ENCODE data around the gene C3. TPM values are rescaled to one million over a fixed set of nuclear protein-coding genes. Genes with fewer than 3 reads are reported as not detected.

Gene C3
- total and polyA plus RNA-seq, 7 donors, result 37.7 to 120 (median 88.4) TPM

DNA sequence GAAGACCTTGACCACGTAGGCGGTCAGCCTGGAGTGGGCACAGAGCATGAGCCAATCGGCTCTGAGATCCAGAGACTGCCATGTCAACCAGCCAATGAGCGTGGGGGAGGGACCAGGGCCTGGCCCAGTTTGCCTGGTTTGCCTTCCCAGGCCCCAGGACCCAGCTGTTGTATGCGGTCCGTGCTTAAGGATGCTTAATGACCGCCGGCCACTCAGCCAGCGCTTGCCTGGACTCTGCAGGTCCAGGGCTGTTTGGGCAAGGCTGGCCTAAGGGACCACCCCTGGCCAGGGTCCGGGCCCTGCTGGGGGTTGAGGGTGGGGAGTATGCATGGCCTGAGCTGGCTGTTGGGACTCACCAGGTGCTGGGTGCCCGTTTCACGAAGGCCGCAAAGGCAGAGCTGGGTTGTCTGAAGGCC is 27.4 kb downstream of the C3 start:
- Histone ChIP-seq H3K27me3 (ENCODE audit: insufficient read depth in 3 of 3, low read length in 2 of 3) (peaks cover 0 to 8% (median 0%) of the 10 kb centered on the region in 3 donors), H3K36me3 (ENCODE audit: insufficient read depth in 1 of 2, low read depth in 1 of 2) (no peaks in the 10 kb centered on the region), H3K4me1 (no peaks in the 10 kb centered on the region), H3K9me3 (no peaks in the 10 kb centered on the region), H3K4me3 (no peak overlapping the region), H3K27ac (no peak overlapping the region)
- WGBS, 3 donors, result 77 to 86% (median 85%) methylated on average over 12 to 13 of the region's 13 CpGs
- TF ChIP-seq, protein P1, sequence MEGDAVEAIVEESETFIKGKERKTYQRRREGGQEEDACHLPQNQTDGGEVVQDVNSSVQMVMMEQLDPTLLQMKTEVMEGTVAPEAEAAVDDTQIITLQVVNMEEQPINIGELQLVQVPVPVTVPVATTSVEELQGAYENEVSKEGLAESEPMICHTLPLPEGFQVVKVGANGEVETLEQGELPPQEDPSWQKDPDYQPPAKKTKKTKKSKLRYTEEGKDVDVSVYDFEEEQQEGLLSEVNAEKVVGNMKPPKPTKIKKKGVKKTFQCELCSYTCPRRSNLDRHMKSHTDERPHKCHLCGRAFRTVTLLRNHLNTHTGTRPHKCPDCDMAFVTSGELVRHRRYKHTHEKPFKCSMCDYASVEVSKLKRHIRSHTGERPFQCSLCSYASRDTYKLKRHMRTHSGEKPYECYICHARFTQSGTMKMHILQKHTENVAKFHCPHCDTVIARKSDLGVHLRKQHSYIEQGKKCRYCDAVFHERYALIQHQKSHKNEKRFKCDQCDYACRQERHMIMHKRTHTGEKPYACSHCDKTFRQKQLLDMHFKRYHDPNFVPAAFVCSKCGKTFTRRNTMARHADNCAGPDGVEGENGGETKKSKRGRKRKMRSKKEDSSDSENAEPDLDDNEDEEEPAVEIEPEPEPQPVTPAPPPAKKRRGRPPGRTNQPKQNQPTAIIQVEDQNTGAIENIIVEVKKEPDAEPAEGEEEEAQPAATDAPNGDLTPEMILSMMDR (IDR thresholded peaks at IDR 0.05), result no peak
- DNase-seq (no peak), ATAC-seq (no peak)
- intact Hi-C loops (cut with DNase I), result no loop called here

GRCh38 chr19:6692027-6692426 is 28.4 kb downstream of the C3 start:
- DNase-seq (no peak), ATAC-seq (no peak)
- peaks cover 0 to 8% (median 0%) of the 10 kb centered on the region in 3 donors for H3K27me3 ChIP-seq (ENCODE audit: insufficient read depth in 3 of 3, low read length in 2 of 3)
- no peak overlapping the region for H3K27ac ChIP-seq
- no peaks in the 10 kb centered on the region for H3K36me3 ChIP-seq (ENCODE audit: insufficient read depth in 1 of 2, low read depth in 1 of 2)
- WGBS, 3 donors, result 80 to 87% (median 83%) methylated on average over 10 of the region's 10 CpGs
- H3K4me1 ChIP-seq, result no peaks in the 10 kb centered on the region
- H3K9me3 ChIP-seq, result no peaks in the 10 kb centered on the region
- TF ChIP-seq, protein P1 (IDR thresholded peaks at IDR 0.05), result no peak
- intact Hi-C loops (cut with DNase I), result no loop called here
- no peak overlapping the region for H3K4me3 ChIP-seq

DNA sequence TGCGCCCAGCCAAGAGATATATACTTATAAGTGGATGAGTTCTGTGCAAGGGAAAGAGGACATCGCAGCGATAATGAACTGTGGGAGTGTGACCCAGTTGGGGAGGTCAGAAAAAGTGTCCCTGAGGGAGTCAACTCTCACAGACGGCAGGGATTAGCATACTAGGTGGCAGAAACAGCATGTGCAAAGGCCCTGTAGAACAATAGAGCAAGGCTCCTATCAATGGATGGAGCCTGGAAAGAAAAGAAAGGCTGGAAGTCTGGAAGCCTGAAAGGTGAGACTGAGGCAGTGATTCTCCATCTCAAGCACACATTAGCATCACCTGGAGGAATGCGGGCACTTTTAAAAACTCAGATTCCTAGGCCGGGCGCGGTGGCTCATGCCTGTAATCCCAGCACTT is 29.1 kb downstream of the C3 start:
- intact Hi-C loops (cut with DNase I), result no loop called here
- H3K27me3 ChIP-seq (ENCODE audit: insufficient read depth in 3 of 3, low read length in 2 of 3), result peaks cover 0 to 8% (median 0%) of the 10 kb centered on the region in 3 donors
- DNase-seq (no peak), ATAC-seq (no peak)
- TF ChIP-seq, protein P1 (IDR thresholded peaks at IDR 0.05), result no peak
- no peaks in the 10 kb centered on the region for H3K36me3 ChIP-seq (ENCODE audit: insufficient read depth in 1 of 2, low read depth in 1 of 2)
- no peaks in the 10 kb centered on the region for H3K4me1 ChIP-seq
- no peak overlapping the region for H3K27ac ChIP-seq
- 89 to 91% (median 89%) methylated on average over 8 of the region's 8 CpGs for WGBS, 3 donors
- no peak overlapping the region for H3K4me3 ChIP-seq
- no peaks in the 10 kb centered on the region for H3K9me3 ChIP-seq

DNA sequence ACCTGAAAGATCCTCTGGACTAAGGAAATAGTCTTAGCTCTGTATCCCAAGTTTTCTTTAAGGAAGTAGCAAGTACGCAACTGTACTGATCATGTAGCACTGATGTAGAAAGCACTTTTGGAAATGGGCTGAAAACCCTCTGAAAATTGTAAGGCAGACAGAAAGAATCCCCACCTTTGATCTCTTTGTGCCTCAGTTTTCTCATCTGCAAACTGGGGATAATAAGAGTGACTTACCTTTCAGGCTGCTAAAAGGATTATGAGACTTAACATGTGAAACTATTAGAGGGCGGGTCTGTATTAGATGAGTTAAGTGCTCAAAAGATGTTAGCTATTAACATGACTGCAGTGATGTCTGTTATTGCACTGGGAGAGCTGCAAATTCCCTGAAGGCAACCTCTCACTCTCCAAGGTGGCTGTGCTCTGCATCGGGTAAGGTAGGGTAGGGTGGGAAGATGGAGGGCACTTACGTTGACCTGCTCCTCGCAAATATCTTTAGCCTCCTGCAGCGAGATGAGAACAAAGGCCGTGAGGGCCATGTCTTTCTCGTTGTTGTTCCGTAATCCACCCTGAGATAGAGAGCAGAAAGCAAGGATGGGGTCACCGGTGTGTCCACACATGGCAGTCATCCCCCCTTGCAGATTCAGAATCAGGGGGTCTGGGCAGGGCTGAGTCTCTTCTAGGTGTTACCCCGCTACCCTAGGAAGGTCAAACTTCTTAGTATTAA is 30.1 kb downstream of the C3 start:
- no peaks in the 10 kb centered on the region for H3K36me3 ChIP-seq (ENCODE audit: insufficient read depth in 1 of 2, low read depth in 1 of 2)
- DNase-seq (no peak), ATAC-seq (no peak)
- H3K9me3 ChIP-seq, result no peaks in the 10 kb centered on the region
- H3K4me3 ChIP-seq, result no peak overlapping the region
- H3K4me1 ChIP-seq, result no peaks in the 10 kb centered on the region
- 75 to 79% (median 78%) methylated on average over 11 of the region's 11 CpGs for WGBS, 3 donors
- peaks cover 0 to 8% (median 0%) of the 10 kb centered on the region in 3 donors for H3K27me3 ChIP-seq (ENCODE audit: insufficient read depth in 3 of 3, low read length in 2 of 3)
- TF ChIP-seq, protein P1 (IDR thresholded peaks at IDR 0.05), result no peak
- no peak overlapping the region for H3K27ac ChIP-seq
- intact Hi-C loops (cut with DNase I), result no loop called here

DNA sequence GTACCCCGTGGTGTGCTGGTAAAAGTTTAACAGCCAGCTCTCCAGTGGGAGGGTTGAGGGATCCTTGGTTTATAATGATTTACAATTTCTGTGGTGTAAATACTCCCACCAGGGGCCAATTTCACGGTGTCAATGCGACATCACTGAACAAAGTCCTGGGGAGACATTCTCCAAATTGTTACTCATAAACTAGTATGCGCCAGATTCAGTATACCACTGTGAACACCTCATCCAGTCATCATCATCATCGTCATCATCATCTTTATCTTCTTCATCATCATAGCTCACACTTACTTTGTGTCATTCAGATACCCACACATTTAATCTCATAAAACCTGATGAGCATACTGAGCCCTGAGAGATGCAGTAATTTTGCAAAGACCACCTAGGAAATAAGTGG is 33.3 kb downstream of the C3 start:
- TF ChIP-seq, protein P1 (IDR thresholded peaks at IDR 0.05), result no peak
- Histone ChIP-seq H3K4me1 (no peaks in the 10 kb centered on the region), H3K4me3 (no peak overlapping the region), H3K9me3 (no peaks in the 10 kb centered on the region), H3K27ac (no peak overlapping the region), H3K27me3 (ENCODE audit: insufficient read depth in 3 of 3, low read length in 2 of 3) (peaks cover 0 to 1% (median 0%) of the 10 kb centered on the region in 3 donors), H3K36me3 (ENCODE audit: insufficient read depth in 1 of 2, low read depth in 1 of 2) (no peaks in the 10 kb centered on the region)
- 64 to 74% (median 70%) methylated on average over 5 of the region's 5 CpGs for WGBS, 3 donors
- intact Hi-C loops (cut with DNase I), result no loop called here
- ATAC-seq (no peak), DNase-seq (no peak)
